Chondrocyte (in vitro differentiated cells): Measurements from ENCODE around the gene MCRS1. TPM values are rescaled to one million over a fixed set of nuclear protein-coding genes. Genes with fewer than 3 reads are reported as not detected.

Experiments
- DNase-seq: peaks from one replicate; pipeline ENCODE4 v3.0.0; 2021; ENCODE audit warnings: mixed read lengths, low spot score
- H3K27ac Mint-ChIP-seq: one replicate; pipeline ENCODE4 v1.8.0; 2021; ENCODE audit warnings: mild to moderate bottlenecking, moderate library complexity, mixed read lengths; ENCODE audit not compliant: unreplicated experiment
- H3K27me3 Mint-ChIP-seq: 2 replicates; pipeline ENCODE4 v1.8.0; 2021; ENCODE audit warnings: low read depth, mixed read lengths
- H3K36me3 Mint-ChIP-seq: 2 replicates; pipeline ENCODE4 v1.8.0; 2021; ENCODE audit warnings: low read depth, mixed read lengths
- H3K4me1 Mint-ChIP-seq: 2 replicates; pipeline ENCODE4 v1.8.0; 2021; ENCODE audit warnings: low read depth, mild to moderate bottlenecking, mixed read lengths
- H3K4me3 Mint-ChIP-seq: one replicate; pipeline ENCODE4 v1.8.0; 2021; ENCODE audit warnings: mild to moderate bottlenecking, moderate library complexity, mixed read lengths; ENCODE audit not compliant: unreplicated experiment
- H3K9me3 Mint-ChIP-seq: 2 replicates; pipeline ENCODE4 v1.8.0; 2021; ENCODE audit warnings: low read depth, mixed read lengths
- CTCF ChIP-seq: fragments of 200-600 bp; sonication (generic); IDR thresholded peaks from 2 replicates; pipeline ENCODE4 v1.5.0; 2021; ENCODE audit warnings: antibody characterized with exemption, mild to moderate bottlenecking, moderate library complexity
- total RNA-seq: library from RNA; stranded (reverse); gene quantifications from 3 replicates; pipeline ENCODE4 v1.2.1, GENCODE V29; 2021

MCRS1 gene
- total RNA-seq, 1 donor from 2014 or later, result 47.2 TPM

- Mint-ChIP-seq H3K4me1 (peaks cover 3% of the 10 kb centered on the region), H3K27ac (no peak overlapping the region), H3K36me3 (peaks cover 10% of the 10 kb centered on the region), H3K9me3 (no peaks in the 10 kb centered on the region), H3K27me3 (peaks cover 9% of the 10 kb centered on the region), H3K4me3 (no peak overlapping the region)
- peak; percentile 67 for TF ChIP-seq CTCF
- no peak for DNase-seq
These were observed 14.3 kb downstream of the MCRS1 start for GRCh38 chr12:49553512-49554088.

GRCh38 chr12:49552899-49553298 lies 15.0 kb downstream of the MCRS1 start:
- DNase-seq, result no peak
- peaks cover 5% of the 10 kb centered on the region for H3K36me3 Mint-ChIP-seq
- H3K9me3 Mint-ChIP-seq, result no peaks in the 10 kb centered on the region
- peaks cover 3% of the 10 kb centered on the region for H3K4me1 Mint-ChIP-seq
- H3K4me3 Mint-ChIP-seq, result no peak overlapping the region
- peaks cover 12% of the 10 kb centered on the region for H3K27me3 Mint-ChIP-seq
- no peak for TF ChIP-seq CTCF
- H3K27ac Mint-ChIP-seq, result no peak overlapping the region

- H3K36me3 Mint-ChIP-seq, result peaks cover 5% of the 10 kb centered on the region
- H3K9me3 Mint-ChIP-seq, result no peaks in the 10 kb centered on the region
- no peak overlapping the region for H3K27ac Mint-ChIP-seq
- no peak for DNase-seq
- H3K4me1 Mint-ChIP-seq, result peaks cover 3% of the 10 kb centered on the region
- no peak for TF ChIP-seq CTCF
- peaks cover 12% of the 10 kb centered on the region for H3K27me3 Mint-ChIP-seq
- no peak overlapping the region for H3K4me3 Mint-ChIP-seq
These were observed 15.5 kb downstream of the MCRS1 start for GRCh38 chr12:49552425-49552824.

GRCh38 chr12:49552014-49552413 lies 15.9 kb downstream of the MCRS1 start:
- no peak overlapping the region for H3K4me3 Mint-ChIP-seq
- H3K4me1 Mint-ChIP-seq, result peaks cover 3% of the 10 kb centered on the region
- no peak for TF ChIP-seq CTCF
- peaks cover 16% of the 10 kb centered on the region for H3K27me3 Mint-ChIP-seq
- H3K27ac Mint-ChIP-seq, result no peak overlapping the region
- DNase-seq, result no peak
- H3K9me3 Mint-ChIP-seq, result no peaks in the 10 kb centered on the region
- H3K36me3 Mint-ChIP-seq, result peaks cover 5% of the 10 kb centered on the region

GRCh38 chr12:49550693-49551252 lies 17.2 kb downstream of the MCRS1 start:
- no peak overlapping the region for H3K4me3 Mint-ChIP-seq
- no peak for DNase-seq
- H3K27me3 Mint-ChIP-seq, result peaks cover 18% of the 10 kb centered on the region
- H3K9me3 Mint-ChIP-seq, result no peaks in the 10 kb centered on the region
- H3K36me3 Mint-ChIP-seq, result no peaks in the 10 kb centered on the region
- no peak for TF ChIP-seq CTCF
- H3K27ac Mint-ChIP-seq, result no peak overlapping the region
- peaks cover 3% of the 10 kb centered on the region for H3K4me1 Mint-ChIP-seq
